Activated CD8-positive, alpha-beta T cell treated with anti-CD3 and anti-CD28 coated beads for 36 hours (primary cell): Measurements from ENCODE around the gene PTRHD1. TPM values are rescaled to one million over a fixed set of nuclear protein-coding genes. Genes with fewer than 3 reads are reported as not detected.

ENCODE experiments used
- ATAC-seq: fragments of 200-7000 bp; cut with Tn5 transposase; one replicate; pipeline ENCODE4 v1.10.0; 2021; ENCODE audit warnings: mild to moderate bottlenecking, moderate library complexity
- CTCF ChIA-PET: fragments of 350-600 bp; sonication (Branson Sonifier 250); formaldehyde crosslinking; loops from one replicate; lab custom pipeline; 2021; ENCODE audit warnings: antibody characterized with exemption; lab: Charles Lee
- POLR2A ChIA-PET: fragments of 350-600 bp; sonication (Branson Sonifier 250); formaldehyde crosslinking; loops from one replicate; lab custom pipeline; 2021; ENCODE audit warnings: antibody characterized with exemption; lab: Charles Lee
- DNase-seq: peaks from one replicate; pipeline ENCODE4 v3.0.0-alpha.2; 2020
- H3K27ac Mint-ChIP-seq: one replicate; pipeline ENCODE4 v1.8.0; 2021; ENCODE audit warnings: mild to moderate bottlenecking, mixed read lengths
- H3K27me3 Mint-ChIP-seq: one replicate; pipeline ENCODE4 v1.8.0; 2021; ENCODE audit warnings: mixed read lengths
- H3K36me3 Mint-ChIP-seq: one replicate; pipeline ENCODE4 v1.8.0; 2021; ENCODE audit warnings: low read depth, mixed read lengths
- H3K4me1 Mint-ChIP-seq: one replicate; pipeline ENCODE4 v1.8.0; 2021; ENCODE audit warnings: low read depth, mixed read lengths
- H3K4me3 Mint-ChIP-seq: one replicate; pipeline ENCODE4 v1.8.0; 2021; ENCODE audit warnings: mild to moderate bottlenecking, moderate library complexity, mixed read lengths
- H3K9me3 Mint-ChIP-seq: one replicate; pipeline ENCODE4 v1.8.0; 2021; ENCODE audit warnings: mixed read lengths
- intact Hi-C: fragments of 100-400 bp; cut with micrococcal nuclease; formaldehyde crosslinking; loops from one replicate; pipeline ENCODE4 v1.10.0; 2022
- total RNA-seq, 2 experiments: library from RNA; stranded (reverse); gene quantifications; one replicate each; pipeline ENCODE4 v1.2.3, GENCODE V29; 2021
- TF ChIP-seq, protein P1 (sequence below): fragments of 200-600 bp; IDR thresholded peaks from one replicate; pipeline ENCODE4 v1.8.0; 2022; ENCODE audit warnings: antibody characterized with exemption, mild to moderate bottlenecking

The PTRHD1 gene
- total RNA-seq, 2 experiments from 2014 or later = 23.2 to 24.9 TPM

DNA sequence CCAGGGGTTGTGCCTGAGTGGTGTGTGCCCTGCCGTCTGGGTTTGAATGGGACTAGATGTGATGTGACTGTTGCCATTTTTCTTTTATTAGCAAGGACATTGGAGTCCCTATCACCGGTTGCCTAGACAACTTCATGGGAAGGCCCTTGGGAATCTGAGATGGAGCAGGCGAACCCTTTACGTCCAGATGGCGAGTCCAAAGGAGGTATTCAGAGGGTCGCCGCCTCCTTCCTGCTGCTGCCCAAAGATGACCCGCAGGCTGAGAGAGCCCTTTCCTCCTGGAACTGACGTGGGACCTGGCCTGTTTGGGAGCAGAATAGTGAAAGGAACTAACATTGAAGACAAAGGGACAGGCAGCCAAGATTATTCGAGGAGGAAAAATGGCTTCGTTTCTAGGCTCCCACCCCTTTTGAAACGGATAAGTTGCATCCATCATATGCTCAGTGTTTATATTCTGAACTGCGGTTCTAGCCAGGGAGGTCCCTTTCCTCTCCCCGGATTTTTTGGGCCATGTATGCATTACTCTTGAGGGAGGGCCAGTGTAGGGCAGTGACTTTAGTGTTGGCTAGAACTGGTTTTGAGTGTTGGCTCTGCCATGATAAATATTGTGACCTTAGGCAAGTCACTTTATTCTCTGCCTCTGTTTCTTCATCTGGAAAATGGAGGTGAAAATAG lies 707 bp upstream of the PTRHD1 start:
- ChIA-PET POLR2A (interaction anchor here (0.9 to 1.3 kb wide), 2 partner anchors 34 to 167 kb away, joined by 3 read pairs; no protein-coding TSS in a partner anchor), CTCF (interaction anchor here (0.8 to 1.7 kb wide), 3 partner anchors 19 to 384 kb away, joined by 4 to 7 read pairs (median 4); no protein-coding TSS in a partner anchor)
- intact Hi-C loops = loop anchor here (10.0 kb wide), 1 partner anchor 219 kb away; no protein-coding TSS in a partner anchor
- Mint-ChIP-seq H3K27ac (peak overlapping the region; percentile 99), H3K36me3 (peaks cover 53% of the 10 kb centered on the region), H3K27me3 (no peaks in the 10 kb centered on the region), H3K4me1 (peaks cover 36% of the 10 kb centered on the region), H3K4me3 (peak overlapping the region; percentile 95), H3K9me3 (no peaks in the 10 kb centered on the region)
- TF ChIP-seq, protein P1, sequence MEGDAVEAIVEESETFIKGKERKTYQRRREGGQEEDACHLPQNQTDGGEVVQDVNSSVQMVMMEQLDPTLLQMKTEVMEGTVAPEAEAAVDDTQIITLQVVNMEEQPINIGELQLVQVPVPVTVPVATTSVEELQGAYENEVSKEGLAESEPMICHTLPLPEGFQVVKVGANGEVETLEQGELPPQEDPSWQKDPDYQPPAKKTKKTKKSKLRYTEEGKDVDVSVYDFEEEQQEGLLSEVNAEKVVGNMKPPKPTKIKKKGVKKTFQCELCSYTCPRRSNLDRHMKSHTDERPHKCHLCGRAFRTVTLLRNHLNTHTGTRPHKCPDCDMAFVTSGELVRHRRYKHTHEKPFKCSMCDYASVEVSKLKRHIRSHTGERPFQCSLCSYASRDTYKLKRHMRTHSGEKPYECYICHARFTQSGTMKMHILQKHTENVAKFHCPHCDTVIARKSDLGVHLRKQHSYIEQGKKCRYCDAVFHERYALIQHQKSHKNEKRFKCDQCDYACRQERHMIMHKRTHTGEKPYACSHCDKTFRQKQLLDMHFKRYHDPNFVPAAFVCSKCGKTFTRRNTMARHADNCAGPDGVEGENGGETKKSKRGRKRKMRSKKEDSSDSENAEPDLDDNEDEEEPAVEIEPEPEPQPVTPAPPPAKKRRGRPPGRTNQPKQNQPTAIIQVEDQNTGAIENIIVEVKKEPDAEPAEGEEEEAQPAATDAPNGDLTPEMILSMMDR = no peak
- no peak for ATAC-seq
- peak; percentile 5 for DNase-seq

DNA sequence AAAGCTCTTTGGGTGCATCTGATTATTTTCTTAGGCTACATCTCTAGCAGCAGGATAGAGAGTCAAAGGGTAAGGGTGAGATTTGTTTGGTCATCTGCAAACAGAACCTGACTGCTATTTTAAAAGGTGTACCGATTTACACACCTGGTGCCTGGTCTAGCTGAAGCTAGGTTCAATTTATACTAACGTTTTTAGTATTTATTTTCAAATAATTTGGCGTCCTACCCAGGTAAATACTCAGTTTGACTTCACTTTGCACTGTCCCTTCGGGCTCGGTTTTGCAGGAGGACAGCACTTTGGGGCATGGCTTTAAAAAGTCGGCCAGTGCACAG lies 683 bp downstream of the PTRHD1 start:
- Mint-ChIP-seq H3K27me3 (no peaks in the 10 kb centered on the region), H3K27ac (peak overlapping the region; percentile 99), H3K9me3 (no peaks in the 10 kb centered on the region), H3K4me1 (peaks cover 28% of the 10 kb centered on the region), H3K36me3 (peaks cover 42% of the 10 kb centered on the region), H3K4me3 (peak overlapping the region; percentile 95)
- ChIA-PET CTCF (interaction anchor here (0.8 to 1.7 kb wide), 12 partner anchors 11 to 383 kb away, joined by 3 to 7 read pairs (median 3); no protein-coding TSS in a partner anchor), POLR2A (interaction anchor here (0.7 to 1.5 kb wide), 7 partner anchors 27 to 434 kb away, joined by 3 to 4 read pairs (median 3); partner anchors contain the start of gene ADCY3)
- intact Hi-C loops = loop anchor here (10.0 kb wide), 1 partner anchor 218 kb away; no protein-coding TSS in a partner anchor
- ATAC-seq = no peak
- TF ChIP-seq, protein P1 = no peak
- no peak for DNase-seq

DNA sequence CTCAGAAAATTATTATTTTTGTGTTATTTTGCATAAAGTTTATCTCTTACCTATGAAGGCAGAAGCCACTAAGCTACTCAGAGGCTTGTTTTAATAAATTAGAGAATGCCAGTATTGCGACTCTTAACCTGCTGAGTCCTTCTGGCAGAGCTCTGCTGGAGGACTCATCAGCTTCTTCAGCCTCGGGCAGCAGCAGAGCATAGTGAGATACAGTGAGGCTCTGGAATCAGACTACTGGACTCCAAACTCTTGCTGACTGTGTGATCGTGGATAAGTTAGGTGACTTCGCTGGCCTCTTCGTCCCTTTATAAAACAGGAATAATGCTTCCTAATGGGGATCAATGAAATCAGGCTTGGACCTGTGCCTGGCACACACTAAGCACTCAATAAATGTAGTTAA lies 1.7 kb downstream of the PTRHD1 start:
- Mint-ChIP-seq H3K4me1 (peaks cover 18% of the 10 kb centered on the region), H3K27me3 (no peaks in the 10 kb centered on the region), H3K27ac (no peak overlapping the region), H3K9me3 (no peaks in the 10 kb centered on the region), H3K4me3 (no peak overlapping the region), H3K36me3 (peaks cover 31% of the 10 kb centered on the region)
- TF ChIP-seq, protein P1 = no peak
- ATAC-seq = no peak
- ChIA-PET CTCF (interaction anchor here (0.6 to 1.5 kb wide), 5 partner anchors 13 to 381 kb away, joined by 3 to 4 read pairs (median 3); no protein-coding TSS in a partner anchor), POLR2A (interaction anchor here (1.7 kb wide), 1 partner anchor 12 kb away, joined by 3 read pairs; no protein-coding TSS in a partner anchor)
- DNase-seq = no peak
- intact Hi-C loops = loop anchor here (10.0 kb wide), 1 partner anchor 217 kb away; no protein-coding TSS in a partner anchor

DNA sequence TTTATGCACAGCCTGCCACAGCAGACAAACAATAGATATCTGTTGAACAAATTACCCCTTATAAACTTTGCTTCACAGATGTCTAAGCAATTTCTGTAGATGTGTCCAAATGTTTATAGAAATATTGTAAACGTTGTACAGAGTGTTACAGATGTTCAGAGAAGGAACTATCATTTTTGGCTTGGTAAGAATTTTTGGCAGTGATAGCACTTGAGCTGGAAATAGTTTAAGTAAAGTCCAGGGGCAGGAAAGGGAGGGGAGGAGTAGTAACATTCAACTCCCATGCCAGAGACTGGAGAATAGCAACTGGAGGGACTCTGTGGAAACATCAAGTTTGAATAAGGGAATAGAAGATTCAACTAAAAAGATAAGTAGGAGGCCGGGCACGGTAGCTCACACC lies 4.4 kb downstream of the PTRHD1 start:
- H3K4me1 Mint-ChIP-seq = peaks cover 8% of the 10 kb centered on the region
- H3K9me3 Mint-ChIP-seq = no peaks in the 10 kb centered on the region
- ChIA-PET CTCF (no interaction called here), POLR2A (no interaction called here)
- H3K4me3 Mint-ChIP-seq = no peak overlapping the region
- DNase-seq (no peak), ATAC-seq (no peak)
- intact Hi-C loops = no loop called here
- H3K27ac Mint-ChIP-seq = no peak overlapping the region
- TF ChIP-seq, protein P1 = no peak
- peaks cover 2% of the 10 kb centered on the region for H3K27me3 Mint-ChIP-seq
- peaks cover 9% of the 10 kb centered on the region for H3K36me3 Mint-ChIP-seq

DNA sequence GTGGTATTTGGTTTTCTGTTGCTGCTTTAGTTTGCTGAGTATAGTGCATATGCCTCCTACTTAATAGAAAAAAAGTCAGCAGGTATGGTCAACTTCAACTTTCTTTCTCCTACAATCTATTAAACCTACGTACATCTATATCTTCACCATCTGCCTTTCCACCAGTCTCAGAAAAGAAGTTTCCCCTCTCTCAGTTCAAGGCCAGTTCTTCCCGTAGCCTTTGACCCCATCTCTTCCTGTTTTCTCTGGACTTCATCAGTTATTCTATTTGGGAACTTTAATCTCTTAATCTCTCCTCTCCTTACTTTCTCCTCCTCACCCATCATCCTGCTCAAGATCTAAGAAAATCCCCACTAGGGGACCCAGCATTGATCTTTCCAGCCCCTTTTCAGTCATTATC lies 5.7 kb downstream of the PTRHD1 start:
- DNase-seq = no peak
- Mint-ChIP-seq H3K4me1 (peaks cover 8% of the 10 kb centered on the region), H3K36me3 (peaks cover 5% of the 10 kb centered on the region), H3K27me3 (peaks cover 2% of the 10 kb centered on the region), H3K27ac (no peak overlapping the region), H3K4me3 (no peak overlapping the region), H3K9me3 (no peaks in the 10 kb centered on the region)
- POLR2A ChIA-PET = no interaction called here
- TF ChIP-seq, protein P1 = no peak
- CTCF ChIA-PET = no interaction called here
- intact Hi-C loops = no loop called here
- no peak for ATAC-seq
